ENCODE measurements around the gene NDUFAF8.

NDUFAF8 gene

GRCh38 chr17:81233316-81233715, 5.8 kb upstream of the NDUFAF8 start:
- Mint-ChIP-seq H3K4me3 (no peak overlapping the region), H3K27ac (no peak overlapping the region), H3K9me3 (no peaks in the 10 kb centered on the region), H3K36me3 (ENCODE audit: low read depth) (peaks cover 13% of the 10 kb centered on the region), H3K4me1 (peaks cover 26% of the 10 kb centered on the region), H3K27me3 (ENCODE audit: low read depth, poor library complexity) (peaks cover 2% of the 10 kb centered on the region)
- no peak for TF ChIP-seq CTCF (IDR thresholded peaks at IDR 0.05)
- DNase-seq = no peak

DNA sequence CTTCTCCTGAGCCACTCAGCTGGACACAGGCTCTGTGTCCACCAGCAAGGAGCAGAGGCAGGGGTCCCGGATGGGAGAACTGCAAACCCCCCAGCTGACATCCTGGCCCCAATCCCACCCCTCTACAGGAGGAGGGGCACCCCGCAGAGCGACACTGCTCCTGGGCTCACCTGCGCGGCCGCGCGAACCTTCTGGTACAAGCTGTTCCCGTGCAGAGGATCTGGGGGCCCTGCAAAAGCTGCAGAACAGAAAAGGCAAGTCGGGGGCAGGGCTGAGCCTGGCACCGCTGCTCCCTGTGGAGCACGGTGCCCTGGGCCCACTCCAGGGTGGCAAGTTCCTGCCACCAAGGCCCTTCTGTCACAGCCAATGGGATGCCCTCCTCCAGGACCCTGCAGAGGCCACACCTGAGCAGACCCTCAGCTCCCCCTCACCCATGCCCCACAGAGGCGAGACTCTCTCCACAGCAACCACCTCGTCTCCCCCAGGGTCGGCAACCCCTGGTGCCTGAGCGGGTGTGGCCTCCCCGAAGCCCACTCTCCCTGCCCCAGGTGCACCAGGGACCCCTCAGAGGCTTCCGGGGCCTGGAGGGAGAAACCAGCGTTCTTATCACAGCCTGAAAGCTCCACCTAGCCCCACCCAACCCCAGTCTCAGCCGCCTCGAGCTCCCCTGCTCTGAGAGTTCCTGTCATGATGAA, 5.2 kb upstream of the NDUFAF8 start:
- Mint-ChIP-seq H3K9me3 (no peaks in the 10 kb centered on the region), H3K36me3 (ENCODE audit: low read depth) (peaks cover 13% of the 10 kb centered on the region), H3K4me3 (no peak overlapping the region), H3K4me1 (peaks cover 26% of the 10 kb centered on the region), H3K27me3 (ENCODE audit: low read depth, poor library complexity) (peaks cover 2% of the 10 kb centered on the region), H3K27ac (peak overlapping the region; percentile 60)
- no peak for TF ChIP-seq CTCF (IDR thresholded peaks at IDR 0.05)
- no peak for DNase-seq

DNA sequence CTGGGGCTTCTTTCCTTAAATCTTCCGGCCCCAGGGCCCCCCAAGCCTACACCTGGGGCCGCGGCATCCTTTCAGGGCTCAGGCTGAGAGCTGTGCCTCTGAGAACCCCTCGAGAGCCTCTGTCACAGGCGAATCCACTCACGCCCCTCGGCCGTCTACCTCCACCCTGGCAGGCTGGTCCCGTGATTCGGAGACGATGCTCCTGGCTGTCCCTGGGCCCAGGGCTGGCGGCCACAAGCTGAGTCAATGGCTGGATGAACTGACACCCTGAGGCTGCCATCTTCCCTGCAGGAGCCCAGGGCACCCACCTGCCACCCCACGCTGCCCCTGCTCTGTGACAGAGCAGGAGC, 4.6 kb upstream of the NDUFAF8 start:
- no peaks in the 10 kb centered on the region for H3K9me3 Mint-ChIP-seq
- peaks cover 13% of the 10 kb centered on the region for H3K36me3 Mint-ChIP-seq (ENCODE audit: low read depth)
- DNase-seq = no peak
- peaks cover 26% of the 10 kb centered on the region for H3K4me1 Mint-ChIP-seq
- no peak overlapping the region for H3K4me3 Mint-ChIP-seq
- H3K27me3 Mint-ChIP-seq (ENCODE audit: low read depth, poor library complexity) = peaks cover 2% of the 10 kb centered on the region
- no peak for TF ChIP-seq CTCF (IDR thresholded peaks at IDR 0.05)
- peak overlapping the region; percentile 60 for H3K27ac Mint-ChIP-seq

DNA sequence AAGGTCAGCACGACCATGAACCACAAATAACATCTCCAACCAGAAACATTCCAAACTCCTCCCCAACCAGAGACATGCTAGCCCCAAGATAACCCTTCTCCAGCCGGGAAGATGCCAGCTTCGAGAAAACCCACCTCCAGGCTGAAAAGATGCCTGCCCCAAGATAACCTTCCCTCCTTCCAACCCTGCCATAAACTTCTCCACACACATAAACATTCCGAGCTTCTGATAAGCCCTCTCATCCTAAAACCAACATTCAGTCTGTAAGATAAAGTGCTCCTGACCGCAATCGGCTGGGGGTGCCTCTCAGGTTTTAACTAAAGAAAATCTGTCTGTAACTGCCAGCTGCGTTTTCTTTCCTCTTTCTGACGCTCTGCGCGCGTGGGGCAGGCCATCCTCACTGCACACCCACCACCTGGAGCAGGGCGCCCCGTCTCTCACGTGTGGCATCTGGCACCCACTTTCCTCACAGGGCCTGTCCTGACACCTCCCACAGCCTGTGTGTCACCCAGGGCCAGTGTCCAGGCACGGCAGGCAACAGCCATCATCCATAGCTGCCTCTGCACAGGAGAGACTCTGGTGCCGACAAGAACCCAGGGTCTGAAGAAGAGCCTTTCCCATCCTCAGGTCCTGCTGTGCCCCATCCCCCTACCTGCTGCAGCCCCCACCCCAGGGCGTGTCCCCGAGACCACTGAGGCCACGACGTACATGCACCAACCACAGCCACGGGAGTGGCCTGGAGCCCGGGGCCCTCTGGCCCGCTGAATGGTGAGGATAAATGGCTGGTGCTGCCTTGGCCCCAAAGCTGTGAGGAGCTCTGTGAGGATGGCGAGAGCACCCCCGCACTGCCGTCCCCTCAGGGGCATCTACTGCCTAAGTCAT, 3.9 kb upstream of the NDUFAF8 start:
- Mint-ChIP-seq H3K4me3 (no peak overlapping the region), H3K9me3 (no peaks in the 10 kb centered on the region), H3K4me1 (peaks cover 32% of the 10 kb centered on the region), H3K36me3 (ENCODE audit: low read depth) (peaks cover 7% of the 10 kb centered on the region), H3K27me3 (ENCODE audit: low read depth, poor library complexity) (no peaks in the 10 kb centered on the region), H3K27ac (peak overlapping the region; percentile 60)
- no peak for DNase-seq
- TF ChIP-seq CTCF (IDR thresholded peaks at IDR 0.05) = no peak

- Mint-ChIP-seq H3K4me3 (no peak overlapping the region), H3K9me3 (no peaks in the 10 kb centered on the region), H3K27ac (no peak overlapping the region), H3K36me3 (ENCODE audit: low read depth) (peaks cover 1% of the 10 kb centered on the region), H3K4me1 (peaks cover 35% of the 10 kb centered on the region), H3K27me3 (ENCODE audit: low read depth, poor library complexity) (no peaks in the 10 kb centered on the region)
- no peak for TF ChIP-seq CTCF (IDR thresholded peaks at IDR 0.05)
- no peak for DNase-seq
Observed at GRCh38 chr17:81235822-81236740, 3.0 kb upstream of the NDUFAF8 start.

All from nephron progenitor cell (in vitro differentiated cells).